PFSK-1 (cell line): ENCODE measurements around the gene ZNF185. TPM values are rescaled to one million over a fixed set of nuclear protein-coding genes. Genes with fewer than 3 reads are reported as not detected.

Experiments used
- FOXP2 ChIP-seq: optimal IDR thresholded peaks from 2 replicates; pipeline ENCODE3; 2011; ENCODE audit warnings: borderline replicate concordance, control low read depth, inconsistent platforms; ENCODE audit not compliant: insufficient read depth; ENCODE audit errors: extremely low read length, extremely low read depth
- POLR2AphosphoS5 ChIP-seq: IDR thresholded peaks from 2 replicates; pipeline ENCODE4 v1.6.1; 2012; ENCODE audit warnings: low read depth, mild to moderate bottlenecking, control low read depth, low read length, moderate library complexity
- REST ChIP-seq, 2 experiments: IDR thresholded peaks; 2 replicates each; pipeline versions ENCODE4 v1.6.1 to v1.8.0; 2011 to 2012; ENCODE audit warnings: low read depth in 2 of 2, low read length in 2 of 2, control low read depth in 1 of 2, inconsistent platforms in 1 of 2, mild to moderate bottlenecking in 1 of 2, moderate library complexity in 1 of 2; ENCODE audit not compliant: insufficient read depth in 1 of 2
- SIN3A ChIP-seq: IDR thresholded peaks from 2 replicates; pipeline ENCODE4 v1.6.1; 2012; ENCODE audit warnings: mild to moderate bottlenecking, low read length, moderate library complexity, borderline replicate concordance; ENCODE audit not compliant: insufficient read depth
- TAF1 ChIP-seq: IDR thresholded peaks from 2 replicates; pipeline ENCODE4 v1.6.1; 2012; ENCODE audit warnings: low read length, control low read depth, borderline replicate concordance; ENCODE audit not compliant: insufficient read depth
- polyA plus RNA-seq: library from polyadenylated mRNA; unstranded; fragments of >200 nt; gene quantifications from one replicate; pipeline ENCODE4 v1.2.1, GENCODE V29; 2012; ENCODE audit warnings: low read depth, missing spikeins; ENCODE audit not compliant: insufficient read length

The ZNF185 gene
- polyA plus RNA-seq = 3.4 TPM

GRCh38 chrX:152897222-152898131 lies at the start of gene ZNF185:
Gene ZNF185, plus strand, starts transcription at chrX:152898067. Its CDS starts 16,423 bp downstream, at chrX:152914490.
- TF ChIP-seq REST (IDR thresholded peaks at IDR 0.05; ENCODE audit: insufficient read depth in 1 of 2, low read depth in 2 of 2, low read length in 2 of 2) (no peak), FOXP2 (no peak), TAF1 (no peak), SIN3A (no peak), POLR2AphosphoS5 (no peak)

GRCh38 chrX:152850465-152850864 lies 47.4 kb upstream of the ZNF185 start:
- no peak for TF ChIP-seq REST (IDR thresholded peaks at IDR 0.05; ENCODE audit: insufficient read depth in 1 of 2, low read depth in 2 of 2, low read length in 2 of 2)
- no peak for TF ChIP-seq FOXP2
- no peak for TF ChIP-seq SIN3A
- no peak for TF ChIP-seq POLR2AphosphoS5
- no peak for TF ChIP-seq TAF1

GRCh38 chrX:152853986-152854385 lies 43.9 kb upstream of the ZNF185 start:
- no peak for TF ChIP-seq REST (IDR thresholded peaks at IDR 0.05; ENCODE audit: insufficient read depth in 1 of 2, low read depth in 2 of 2, low read length in 2 of 2)
- no peak for TF ChIP-seq POLR2AphosphoS5
- TF ChIP-seq FOXP2 = no peak
- no peak for TF ChIP-seq SIN3A
- TF ChIP-seq TAF1 = no peak

GRCh38 chrX:152861116-152861515 lies 36.8 kb upstream of the ZNF185 start:
- no peak for TF ChIP-seq REST (IDR thresholded peaks at IDR 0.05; ENCODE audit: insufficient read depth in 1 of 2, low read depth in 2 of 2, low read length in 2 of 2)
- no peak for TF ChIP-seq FOXP2
- TF ChIP-seq SIN3A = no peak
